Psoas muscle (tissue), 8 donors: ENCODE measurements around the gene CAD. TPM values are rescaled to one million over a fixed set of nuclear protein-coding genes. Genes with fewer than 3 reads are reported as not detected.
A peak's percentile ranks its signal among the peaks of the same experiment; 100 is the strongest.

Experiments
- ATAC-seq, 4 donors: fragments of 200-7000 bp; cut with Tn5 transposase; one replicate each; pipeline ENCODE4 v1.9.1; 2020; ENCODE audit warnings: moderate library complexity in 3 of 4, mild to moderate bottlenecking in 2 of 4
- DNase-seq, 2 donors: peaks; one replicate each; pipeline ENCODE4 v3.0.0-alpha.2; 2020
- H3K27ac ChIP-seq: fragments of 200-600 bp; one replicate; pipeline ENCODE4 v1.8.0; 2022
- H3K27me3 ChIP-seq, 3 donors: fragments of 200-600 bp in 1 of 3; one replicate each; pipeline versions ENCODE4 v1.6.1 to v1.8.0; 2013 to 2022; ENCODE audit warnings: low read length in 2 of 3, mild to moderate bottlenecking in 2 of 3, moderate library complexity in 1 of 3; ENCODE audit not compliant: insufficient read depth in 3 of 3
- H3K36me3 ChIP-seq, 2 donors: fragments of 200-600 bp in 1 of 2; one replicate each; pipeline versions ENCODE4 v1.6.1 to v1.8.0; 2013 to 2022; ENCODE audit warnings: low read depth in 1 of 2, mild to moderate bottlenecking in 1 of 2, moderate library complexity in 1 of 2; ENCODE audit not compliant: insufficient read depth in 1 of 2
- H3K4me1 ChIP-seq: fragments of 200-600 bp; one replicate; pipeline ENCODE4 v1.8.0; 2022
- H3K4me3 ChIP-seq: fragments of 200-600 bp; one replicate; pipeline ENCODE4 v1.8.0; 2022; ENCODE audit warnings: mild to moderate bottlenecking
- H3K9me3 ChIP-seq: fragments of 200-600 bp; one replicate; pipeline ENCODE4 v1.8.0; 2022
- CTCF ChIP-seq: fragments of 200-600 bp; IDR thresholded peaks from one replicate; pipeline ENCODE4 v1.8.0; 2022; ENCODE audit warnings: antibody characterized with exemption
- WGBS, 3 donors: extraction: QIAGEN DNeasy Blood & Tissue Kit; methylation state at CpG; one replicate each; pipeline versions ENCODE4 v1.1.6 to v1.1.7; 2013; 5-methylcytosine and 5-hydroxymethylcytosine counted together
- intact Hi-C, 2 donors: fragments of 100-400 bp; cut with DNase I; formaldehyde crosslinking; loops; one replicate each; pipeline versions ENCODE4 v1.11.0 to v1.14.2; 2022
- polyA plus RNA-seq, 3 donors: library from polyadenylated mRNA; stranded (reverse); fragments of 200-250 nt; gene quantifications; one replicate each; pipeline ENCODE4 v1.2.3, GENCODE V29; 2013
- total RNA-seq, 4 donors: library from RNA; stranded (reverse); fragmentation: NEBNext Ultra II Directional in 2 of 4; extraction: Animal tissue kit (Norgen Biotek cat#: 25700) in 2 of 4; gene quantifications; one replicate each; pipeline versions ENCODE4 v1.2.1 to v1.2.4, GENCODE V29; 2021 to 2023
- donor health status: healthy with polysubstance abuse.
- donor health status: DM: no; HTN: no; CAD: no; lungs with moderate emphysema.
- donor health status: Bipolar disorder and iron deficiency.
- donor health status: healthy.
- donor health status: DM: yes; HTN: yes; CAD: no.
- donor health status: DM: no; HTN: no; CAD: no.
- donor health status: DM: no; HTN: no; CAD: no.
- donor health status: DM: yes; HTN: yes; CAD: no.

CAD gene
- total and polyA plus RNA-seq, 7 donors, result 5.9 to 13.6 (median 8.2) TPM

GRCh38 chr2:27182346-27182745, 34.8 kb upstream of the CAD start:
- no peaks in the 10 kb centered on the region for H3K9me3 ChIP-seq
- peaks cover 0 to 4% (median 0%) of the 10 kb centered on the region in 3 donors for H3K27me3 ChIP-seq

GRCh38 chr2:27184115-27184514, 33.1 kb upstream of the CAD start:
- Histone ChIP-seq H3K27ac (peak overlapping the region; percentile 77), H3K4me3 (no peak overlapping the region), H3K9me3 (no peaks in the 10 kb centered on the region), H3K4me1 (peaks cover 31% of the 10 kb centered on the region), H3K27me3 (no peaks in the 10 kb centered on the region), H3K36me3 (no peaks in the 10 kb centered on the region)
- 57 to 62% (median 59%) methylated on average over 4 of the region's 4 CpGs for WGBS, 3 donors
- no peak for TF ChIP-seq CTCF
- DNase-seq, result peak in 1 of 2 donors; percentile 47
- peak; percentile 43 to 57 (median 48) for ATAC-seq
- intact Hi-C loops, result no loop called here

More at GRCh38 chr2:27182346-27182745, 34.8 kb upstream of the CAD start:
- Histone ChIP-seq H3K4me1 (peaks cover 31% of the 10 kb centered on the region), H3K4me3 (no peak overlapping the region), H3K36me3 (no peaks in the 10 kb centered on the region), H3K27ac (no peak overlapping the region)
- no peak for TF ChIP-seq CTCF
- intact Hi-C loops, result no loop called here
- ATAC-seq (no peak), DNase-seq (no peak)
- 66 to 80% (median 70%) methylated on average over 4 of the region's 4 CpGs for WGBS, 3 donors

GRCh38 chr2:27185331-27186026, 31.7 kb upstream of the CAD start:
- ATAC-seq (peak; percentile 89 to 94 (median 90)), DNase-seq (peak; percentile 61 to 75)
- Histone ChIP-seq H3K9me3 (no peaks in the 10 kb centered on the region), H3K4me3 (peak overlapping the region; percentile 10), H3K27ac (peak overlapping the region; percentile 77), H3K36me3 (no peaks in the 10 kb centered on the region), H3K27me3 (no peaks in the 10 kb centered on the region), H3K4me1 (peaks cover 31% of the 10 kb centered on the region)
- 17 to 23% (median 21%) methylated on average over 6 of the region's 6 CpGs for WGBS, 3 donors
- TF ChIP-seq CTCF, result no peak
- intact Hi-C loops, result no loop called here

GRCh38 chr2:27186613-27187345, 30.4 kb upstream of the CAD start:
- WGBS, 3 donors, result 41 to 49% (median 44%) methylated on average over 6 of the region's 6 CpGs
- Histone ChIP-seq H3K36me3 (no peaks in the 10 kb centered on the region), H3K9me3 (no peaks in the 10 kb centered on the region), H3K4me3 (no peak overlapping the region), H3K27me3 (no peaks in the 10 kb centered on the region), H3K4me1 (peaks cover 31% of the 10 kb centered on the region), H3K27ac (peak overlapping the region; percentile 77)
- ATAC-seq, result peak; percentile 58 to 76 (median 74)
- intact Hi-C loops, result no loop called here
- TF ChIP-seq CTCF, result no peak
- DNase-seq, result no peak
